SK-N-SH (cell line): ENCODE measurements around the gene BCAP31. TPM values are rescaled to one million over a fixed set of nuclear protein-coding genes. Genes with fewer than 3 reads are reported as not detected.

ENCODE experiments used
- CTCF ChIA-PET: fragments of 300-600, 350-600 bp; formaldehyde crosslinking; extraction: SDS; loops from one replicate; lab custom pipeline; 2021; lab: Yijun Ruan, JAX
- POLR2A ChIA-PET: fragments of 350-600 bp; sonication (Branson Sonifier 250); formaldehyde crosslinking; extraction: SDS; loops from one replicate; lab custom pipeline; 2020; ENCODE audit warnings: antibody characterized with exemption, inconsistent platforms; lab: Yijun Ruan, JAX
- DNase-seq: peaks from one replicate; pipeline ENCODE4 v3.0.0; 2012
- H2AFZ ChIP-seq: fragments of 200-600 bp; sonication (generic); 2 replicates; pipeline ENCODE4 v1.8.1; 2016; ENCODE audit warnings: antibody characterized with exemption, mild to moderate bottlenecking, low read depth
- H3F3A ChIP-seq: fragments of 200-600 bp; sonication (generic); replicated peaks from 2 replicates; pipeline ENCODE3; 2016; ENCODE audit warnings: antibody characterized with exemption, mild to moderate bottlenecking; ENCODE audit not compliant: insufficient read depth
- H3K27ac ChIP-seq, 2 experiments: fragments of 200-500 bp in 1 of 2; fragments of 200-600 bp in 1 of 2; sonication (Bioruptor generic) in 1 of 2; sonication (generic), shearing (Covaris generic) in 1 of 2; 2 replicates each; pipeline versions ENCODE4 v1.5.1 to v1.6.1; 2014 to 2016; ENCODE audit warnings: low read depth in 2 of 2, inconsistent platforms in 1 of 2, low read length in 1 of 2, mild to moderate bottlenecking in 1 of 2, mixed read lengths in 1 of 2
- H3K27me3 ChIP-seq: fragments of 200-600 bp; sonication (generic), shearing (Covaris generic); 2 replicates; pipeline ENCODE4 v1.6.1; 2016; ENCODE audit warnings: mixed run types; ENCODE audit not compliant: insufficient read depth
- H3K36me3 ChIP-seq, 2 experiments: fragments of 200-500 bp in 1 of 2; fragments of 200-600 bp in 1 of 2; sonication (Bioruptor generic) in 1 of 2; sonication (generic) in 1 of 2; replicated peaks in 1 of 2; 2 replicates each; pipeline versions ENCODE3 to v1.5.1; 2014 to 2016; ENCODE audit warnings: low read length in 1 of 2, mild to moderate bottlenecking in 1 of 2; ENCODE audit not compliant: insufficient read depth in 2 of 2, control insufficient read depth in 1 of 2
- H3K4me1 ChIP-seq, 2 experiments: fragments of 200-500 bp in 1 of 2; fragments of 200-600 bp in 1 of 2; sonication (Bioruptor generic) in 1 of 2; sonication (generic), shearing (Covaris generic) in 1 of 2; 2 replicates each; pipeline versions ENCODE4 v1.5.1 to v1.6.1; 2014 to 2016; ENCODE audit warnings: low read depth in 1 of 2, low read length in 1 of 2, mixed run types in 1 of 2; ENCODE audit not compliant: insufficient read depth in 2 of 2, control insufficient read depth in 1 of 2
- H3K4me2 ChIP-seq: fragments of 200-600 bp; sonication (generic), shearing (Covaris generic); 2 replicates; pipeline ENCODE4 v1.6.1; 2017; ENCODE audit warnings: mixed run types
- H3K4me3 ChIP-seq, 2 experiments: fragments of 200-500 bp in 1 of 2; fragments of 200-600 bp in 1 of 2; sonication (Bioruptor generic) in 1 of 2; sonication (generic), shearing (Covaris generic) in 1 of 2; 2 replicates each; pipeline versions ENCODE4 v1.5.1 to v1.8.1; 2014 to 2016; ENCODE audit warnings: low read depth in 2 of 2, inconsistent platforms in 1 of 2, low read length in 1 of 2, mild to moderate bottlenecking in 1 of 2, mixed read lengths in 1 of 2, moderate library complexity in 1 of 2
- H3K79me2 ChIP-seq: fragments of 200-600 bp; sonication (generic); 2 replicates; pipeline ENCODE4 v1.8.1; 2017; ENCODE audit warnings: mild to moderate bottlenecking; ENCODE audit not compliant: insufficient read depth
- H3K9ac ChIP-seq: fragments of 200-600 bp; sonication (generic); 2 replicates; pipeline ENCODE4 v1.6.1; 2017; ENCODE audit warnings: mixed run types
- H3K9me2 ChIP-seq: fragments of 200-600 bp; sonication (generic); 2 replicates; pipeline ENCODE4 v1.6.1; 2017; ENCODE audit warnings: mixed run types
- H3K9me3 ChIP-seq: fragments of 200-600 bp; sonication (generic); 2 replicates; pipeline ENCODE4 v1.6.1; 2017; ENCODE audit warnings: mixed run types, mild to moderate bottlenecking, moderate library complexity
- H4K20me1 ChIP-seq: fragments of 200-600 bp; sonication (generic); 2 replicates; pipeline ENCODE4 v1.6.1; 2017; ENCODE audit warnings: mild to moderate bottlenecking, mixed run types; ENCODE audit not compliant: insufficient read depth
- CHD2 ChIP-seq: fragments of 150-350 bp; IDR thresholded peaks from 2 replicates; pipeline ENCODE4 v1.6.1; 2018; ENCODE audit warnings: low read length; ENCODE audit not compliant: partially characterized antibody
- CTCF ChIP-seq: fragments of 200-600 bp; sonication (generic); IDR thresholded peaks from 2 replicates; pipeline ENCODE4 v1.6.1; 2017; ENCODE audit warnings: antibody characterized with exemption, mild to moderate bottlenecking, moderate library complexity
- ELF1 ChIP-seq: IDR thresholded peaks from 2 replicates; pipeline ENCODE4 v1.4.0; 2012
- EP300 ChIP-seq, 2 experiments: IDR thresholded peaks; 2 replicates each; pipeline versions ENCODE4 v1.4.0 to v1.6.1; 2012; ENCODE audit warnings: borderline replicate concordance in 1 of 2, low read depth in 1 of 2, low read length in 1 of 2
- EZH2phosphoT487 ChIP-seq: fragments of 200-600 bp; sonication (generic); IDR thresholded peaks from 2 replicates; pipeline ENCODE4 v1.6.1; 2017; ENCODE audit warnings: low read depth, mixed run types, mild to moderate bottlenecking, antibody characterized with exemption, moderate library complexity, borderline replicate concordance
- FOXM1 ChIP-seq: IDR thresholded peaks from 2 replicates; pipeline ENCODE4 v1.4.0; 2012; ENCODE audit warnings: low read depth, mild to moderate bottlenecking
- GABPA ChIP-seq: IDR thresholded peaks from 2 replicates; pipeline ENCODE4 v1.4.0; 2012; ENCODE audit warnings: low read depth, mild to moderate bottlenecking
- JUND ChIP-seq: IDR thresholded peaks from 2 replicates; pipeline ENCODE4 v1.4.0; 2012
- MAX ChIP-seq: IDR thresholded peaks from 2 replicates; pipeline ENCODE4 v1.4.0; 2012; ENCODE audit warnings: low read depth
- MXI1 ChIP-seq: IDR thresholded peaks from 2 replicates; pipeline ENCODE4 v1.6.1; 2012; ENCODE audit warnings: mild to moderate bottlenecking, low read depth, low read length, improper control_type of control experiment
- PBX3 ChIP-seq: IDR thresholded peaks from 2 replicates; pipeline ENCODE4; 2012
- POLR2AphosphoS5 ChIP-seq: IDR thresholded peaks from 2 replicates; pipeline ENCODE4 v1.6.1; 2012; ENCODE audit warnings: low read depth, low read length
- RAD21 ChIP-seq: IDR thresholded peaks from 2 replicates; pipeline ENCODE4 v1.6.1; 2012; ENCODE audit warnings: mild to moderate bottlenecking, low read length
- RCOR1 ChIP-seq: fragments of 150-350 bp; IDR thresholded peaks from 2 replicates; pipeline ENCODE4 v1.6.1; 2017; ENCODE audit warnings: antibody characterized with exemption, low read length
- REST ChIP-seq: IDR thresholded peaks from 2 replicates; pipeline ENCODE4 v1.6.1; 2012; ENCODE audit warnings: mild to moderate bottlenecking, low read depth, low read length, moderate library complexity
- RXRA ChIP-seq: IDR thresholded peaks from 2 replicates; pipeline ENCODE4 v1.4.0; 2012; ENCODE audit warnings: low read depth, mild to moderate bottlenecking, borderline replicate concordance
- SIN3A ChIP-seq: IDR thresholded peaks from 2 replicates; pipeline ENCODE4 v1.6.1; 2012; ENCODE audit warnings: low read depth, mild to moderate bottlenecking, low read length, moderate library complexity, borderline replicate concordance
- SMC3 ChIP-seq: IDR thresholded peaks from 2 replicates; pipeline ENCODE4 v1.6.1; 2012; ENCODE audit warnings: low read depth, low read length, improper control_type of control experiment
- TAF1 ChIP-seq: IDR thresholded peaks from 2 replicates; pipeline ENCODE4 v1.6.1; 2012; ENCODE audit warnings: low read depth, mild to moderate bottlenecking, low read length, moderate library complexity, borderline replicate concordance
- TCF12 ChIP-seq: IDR thresholded peaks from 2 replicates; pipeline ENCODE4 v1.4.0; 2012
- TEAD4 ChIP-seq: IDR thresholded peaks from 2 replicates; pipeline ENCODE4 v1.4.0; 2012; ENCODE audit warnings: mild to moderate bottlenecking, borderline replicate concordance; ENCODE audit not compliant: insufficient read depth
- USF2 ChIP-seq: fragments of 150-350 bp; IDR thresholded peaks from 2 replicates; pipeline ENCODE4 v1.6.1; 2017; ENCODE audit warnings: antibody characterized with exemption, low read length, low read depth, borderline replicate concordance
- WGBS: methylation state at CpG from one replicate; pipeline ENCODE4 v1.1.6; 2017; ENCODE audit warnings: low lambda C conversion rate; 5-methylcytosine and 5-hydroxymethylcytosine counted together
- polyA plus RNA-seq, 3 experiments: library from polyadenylated mRNA; depleted of rRNA; stranded (reverse); fragments of >200 nt; gene quantifications; 2 replicates each; pipeline ENCODE4 v1.2.3, GENCODE V29; 2012

The BCAP31 gene
- polyA plus RNA-seq, 1 of the 3 experiments (the other 2 are of a cell fraction): 173 TPM

- TF ChIP-seq REST: peak; percentile 69; the same call in 1 of the 2 replicates
- TF ChIP-seq ELF1: no peak
- TF ChIP-seq MXI1: peak; percentile 67; the same call in 1 of the 2 replicates
- TF ChIP-seq FOXM1: no peak
- TF ChIP-seq TEAD4: no peak
- TF ChIP-seq POLR2AphosphoS5: no peak
- TF ChIP-seq RCOR1: no peak
- TF ChIP-seq JUND: no peak
- TF ChIP-seq EZH2phosphoT487: no peak
- peak; percentile 61 for TF ChIP-seq SMC3
Observed at GRCh38 chrX:153667956-153668396, 56.2 kb downstream of the BCAP31 start (continued).

- peaks cover 0 to 3% of the 10 kb centered on the region in 2 experiments; a peak in 1 of 4 replicates for H3K4me1 ChIP-seq
- DNase-seq: no peak
- no peaks in the 10 kb centered on the region for H3F3A ChIP-seq
- POLR2A ChIA-PET: interaction anchor here (0.5 to 1.2 kb wide), 2 partner anchors 113 to 216 kb away, joined by 3 to 4 read pairs; no protein-coding TSS in a partner anchor
- H3K9me3 ChIP-seq: 0 out of 2 replicates have a peak, but pooled peaks cover 9% of the 10 kb centered on the region
- 0 out of 2 replicates have a peak overlapping the region, but pooled peaks have one; percentile 68 for H2AFZ ChIP-seq
- TF ChIP-seq MAX (no peak), TEAD4 (no peak), RCOR1 (no peak), PBX3 (no peak), TAF1 (no peak), USF2 (no peak), RAD21 (no peak), TCF12 (no peak), CHD2 (no peak), MXI1 (no peak), RXRA (no peak), EP300 (IDR thresholded peaks at IDR 0.05; ENCODE audit: borderline replicate concordance in 1 of 2, low read depth in 1 of 2, low read length in 1 of 2) (no peak), GABPA (no peak), CTCF (no peak), SIN3A (no peak)
- CTCF ChIA-PET: interaction anchor here (0.6 to 10.5 kb wide), 25 partner anchors 11 to 725 kb away, joined by 3 to 128 read pairs (median 8); partner anchors contain the start of genes DUSP9 and SLC6A8
- 55% methylated on average over 10 of the region's 11 CpGs for WGBS
- no peak overlapping the region for H3K27ac ChIP-seq
- no peaks in the 10 kb centered on the region for H3K36me3 ChIP-seq
- no peak overlapping the region for H3K9ac ChIP-seq
- no peaks in the 10 kb centered on the region for H4K20me1 ChIP-seq
- peak overlapping the region in 1 of 2 experiments; percentile 35; a peak in 1 of 4 replicates for H3K4me3 ChIP-seq
- no peaks in the 10 kb centered on the region for H3K9me2 ChIP-seq
- no peaks in the 10 kb centered on the region for H3K79me2 ChIP-seq
- no peaks in the 10 kb centered on the region; the same call in 1 of the 2 replicates for H3K27me3 ChIP-seq
- no peak overlapping the region for H3K4me2 ChIP-seq
Observed at GRCh38 chrX:153667281-153667955, 56.8 kb downstream of the BCAP31 start.
